Measurements from ENCODE around the gene CPEB2. TPM values are rescaled to one million over a fixed set of nuclear protein-coding genes. Genes with fewer than 3 reads are reported as not detected.

CPEB2 gene
- total and polyA plus RNA-seq, 10 of the 15 experiments (the other 5 are each of a cell fraction or from before 2014, with no cell fraction given) = 0.73 to 8.3 (median 3.7) TPM

DNA sequence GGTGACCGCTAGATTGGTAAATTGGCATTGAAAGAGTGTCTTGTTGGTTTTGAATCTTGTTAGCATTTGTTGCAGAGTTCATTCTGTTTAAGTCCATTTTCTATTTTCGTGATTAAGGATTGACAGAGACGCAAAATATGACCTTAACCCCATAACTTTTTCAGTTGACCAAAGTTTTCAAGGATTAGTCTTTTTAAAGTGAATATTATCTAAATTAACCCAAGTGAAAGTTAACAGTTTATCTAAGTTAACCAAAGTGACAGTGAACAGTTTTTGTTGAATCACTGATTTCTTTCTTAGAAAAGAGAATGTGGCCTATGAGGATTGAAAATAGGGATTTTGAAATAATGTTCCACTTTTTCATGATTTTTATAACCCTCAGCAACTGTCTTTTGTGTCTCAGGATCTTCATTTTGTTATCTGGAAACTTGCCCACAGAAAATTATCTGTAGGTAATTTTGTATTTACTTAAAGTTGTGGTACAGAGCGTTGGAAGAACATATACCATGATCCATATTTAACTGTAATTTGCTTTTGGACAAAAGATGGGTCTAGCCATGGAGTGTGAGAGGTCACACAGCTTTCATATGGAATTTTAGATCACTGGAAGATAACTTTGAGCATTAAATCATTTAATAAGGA is 3.3 kb downstream of the CPEB2 start (continued):
- no peak for TF ChIP-seq HCFC1 (IDR thresholded peaks at IDR 0.05; ENCODE audit: low read length)

DNA sequence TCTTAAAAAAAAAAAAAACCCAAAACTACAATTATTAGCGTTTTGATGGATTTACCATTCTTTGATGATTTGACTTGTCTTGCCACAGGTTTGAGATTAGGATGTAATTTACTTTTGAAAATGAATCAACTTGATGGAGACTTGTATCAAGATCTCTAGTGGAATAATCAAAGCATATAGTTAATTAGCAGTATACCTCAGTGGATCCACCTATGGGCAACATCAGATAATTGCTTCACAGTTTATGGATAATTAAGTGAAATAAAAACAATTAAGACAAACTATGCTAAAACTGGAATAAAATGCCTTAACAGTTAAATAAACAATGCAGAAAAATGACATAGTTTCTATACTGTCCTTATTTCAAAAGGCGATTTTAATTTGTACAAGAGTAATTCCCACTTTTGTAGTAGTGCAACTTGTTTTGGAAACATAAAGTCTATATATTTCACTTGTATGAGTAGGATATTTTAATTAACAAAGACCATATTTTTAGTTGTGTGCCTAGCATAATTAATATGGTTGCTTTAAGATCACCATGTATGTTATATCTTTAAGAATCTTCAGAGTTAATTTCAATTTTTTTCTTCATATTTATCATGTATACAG is 4.2 kb downstream of the CPEB2 start:
- FAIRE-seq = no peak
- H3K79me2 ChIP-seq (ENCODE audit: control insufficient read depth, insufficient read depth, low read length) = peaks cover 72% of the 10 kb centered on the region
- no peak for DNase-seq (ENCODE audit: low read depth, low spot score)
- H3K9me3 ChIP-seq (replicated peaks; ENCODE audit: control insufficient read depth, insufficient read depth, low read length) = no peaks in the 10 kb centered on the region
- no TSS peak for BruUV-seq (replicated peaks)
- peak overlapping the region; percentile 89 for H3K4me2 ChIP-seq (ENCODE audit: control insufficient read depth, insufficient read depth)
- peaks cover 4% of the 10 kb centered on the region for H3K4me1 ChIP-seq (ENCODE audit: control insufficient read depth, insufficient read depth, low read length)
- H3K27me3 ChIP-seq (replicated peaks in 1 of 2; ENCODE audit: control insufficient read depth in 2 of 2, insufficient read depth in 2 of 2, low read length in 1 of 2) = no peaks in the 10 kb centered on the region
- H2AFZ ChIP-seq (ENCODE audit: control insufficient read depth, low read depth, low read length) = no peak overlapping the region
- ChIA-PET RAD21 (ENCODE audit: unreplicated experiment) (no interaction called here), CTCF (interaction anchor here (0.7 to 1.8 kb wide), 6 partner anchors 9 to 475 kb away, joined by 3 to 6 read pairs (median 3); no protein-coding TSS in a partner anchor), SMC1A (ENCODE audit: uncharacterized antibody, unreplicated experiment) (interaction anchor here (1.5 to 7.9 kb wide), 3 partner anchors 11 to 44 kb away, joined by 3 to 43 read pairs (median 10); no protein-coding TSS in a partner anchor), POLR2A (interaction anchor here (0.6 to 0.7 kb wide), 3 partner anchors 117 to 1323 kb away, joined by 3 to 4 read pairs (median 4); no protein-coding TSS in a partner anchor)
- H4K20me1 ChIP-seq (ENCODE audit: control insufficient read depth, insufficient read depth) = no peaks in the 10 kb centered on the region
- TF ChIP-seq SMARCA5 (IDR thresholded peaks at IDR 0.05) = 0 out of 2 replicates have a peak, but pooled peaks have one; percentile 41
- TF ChIP-seq, protein P1, sequence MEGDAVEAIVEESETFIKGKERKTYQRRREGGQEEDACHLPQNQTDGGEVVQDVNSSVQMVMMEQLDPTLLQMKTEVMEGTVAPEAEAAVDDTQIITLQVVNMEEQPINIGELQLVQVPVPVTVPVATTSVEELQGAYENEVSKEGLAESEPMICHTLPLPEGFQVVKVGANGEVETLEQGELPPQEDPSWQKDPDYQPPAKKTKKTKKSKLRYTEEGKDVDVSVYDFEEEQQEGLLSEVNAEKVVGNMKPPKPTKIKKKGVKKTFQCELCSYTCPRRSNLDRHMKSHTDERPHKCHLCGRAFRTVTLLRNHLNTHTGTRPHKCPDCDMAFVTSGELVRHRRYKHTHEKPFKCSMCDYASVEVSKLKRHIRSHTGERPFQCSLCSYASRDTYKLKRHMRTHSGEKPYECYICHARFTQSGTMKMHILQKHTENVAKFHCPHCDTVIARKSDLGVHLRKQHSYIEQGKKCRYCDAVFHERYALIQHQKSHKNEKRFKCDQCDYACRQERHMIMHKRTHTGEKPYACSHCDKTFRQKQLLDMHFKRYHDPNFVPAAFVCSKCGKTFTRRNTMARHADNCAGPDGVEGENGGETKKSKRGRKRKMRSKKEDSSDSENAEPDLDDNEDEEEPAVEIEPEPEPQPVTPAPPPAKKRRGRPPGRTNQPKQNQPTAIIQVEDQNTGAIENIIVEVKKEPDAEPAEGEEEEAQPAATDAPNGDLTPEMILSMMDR (IDR thresholded peaks at IDR 0.05 in 2 of 3, conservative IDR thresholded peaks at IDR 0.05 in 1 of 3; ENCODE audit: control insufficient read depth in 2 of 3, extremely low read depth in 1 of 3, insufficient read depth in 1 of 3, low read depth in 3 of 3, low read length in 3 of 3) = peak; percentile 30 to 46 (median 32); a peak in 4 of 6 replicates
- TF ChIP-seq SMAD1 (IDR thresholded peaks at IDR 0.05; ENCODE audit: low read depth, partially characterized antibody) = no peak
- no peak for TF ChIP-seq SPI1 (IDR thresholded peaks at IDR 0.05; ENCODE audit: borderline replicate concordance, insufficient read depth, low read depth, low read length)
- peak; percentile 30; the same call in 1 of the 2 replicates for TF ChIP-seq SMC3 (IDR thresholded peaks at IDR 0.05; ENCODE audit: borderline replicate concordance, low read length)
- TF ChIP-seq RAD21 (IDR thresholded peaks at IDR 0.05; ENCODE audit: insufficient read depth, low read depth, low read length) = peak; percentile 42; the same call in 1 of the 2 replicates
- WGBS (ENCODE audit: insufficient coverage, insufficient replicate concordance, low lambda C conversion rate, missing lambda C conversion rate) = 0% methylated on average over 2 of the region's 2 CpGs
- H3K36me3 ChIP-seq (ENCODE audit: control insufficient read depth in 2 of 2, insufficient read depth in 2 of 2, low read length in 1 of 2) = peaks cover 0 to 8% of the 10 kb centered on the region in 2 experiments; a peak in 1 of 4 replicates
- ATAC-seq = no peak
- in situ Hi-C loops (cut with MboI) = loop anchor here (10.0 to 25.0 kb wide), 4 partner anchors 132 to 1352 kb away; partner anchors contain the start of gene FBXL5
- intact Hi-C loops (cut with micrococcal nuclease; ENCODE audit: unreplicated experiment) = loop anchor here (10.0 kb wide), 3 partner anchors 222 to 1382 kb away; partner anchors contain the start of genes BOD1L1 and CD38
- H3K27ac ChIP-seq (ENCODE audit: control insufficient read depth, insufficient read depth) = peak overlapping the region; percentile 96
- H3K9ac ChIP-seq (ENCODE audit: control insufficient read depth, insufficient read depth, low read length) = peak overlapping the region; percentile 81
- peak overlapping the region; percentile 90 for H3K4me3 ChIP-seq

Measured in GM12878 (cell line).